Effector CD8-positive, alpha-beta T cell (primary cell): ENCODE measurements around the gene PPP6R3.

Experiments
- DNase-seq: peaks from one replicate; lab custom pipeline; 2025; lab: John Stamatoyannopoulos, UW
- total RNA-seq, 4 experiments: gene quantifications; one replicate each; lab custom pipeline; 2026; lab: John Stamatoyannopoulos, UW

PPP6R3 gene, protein sequence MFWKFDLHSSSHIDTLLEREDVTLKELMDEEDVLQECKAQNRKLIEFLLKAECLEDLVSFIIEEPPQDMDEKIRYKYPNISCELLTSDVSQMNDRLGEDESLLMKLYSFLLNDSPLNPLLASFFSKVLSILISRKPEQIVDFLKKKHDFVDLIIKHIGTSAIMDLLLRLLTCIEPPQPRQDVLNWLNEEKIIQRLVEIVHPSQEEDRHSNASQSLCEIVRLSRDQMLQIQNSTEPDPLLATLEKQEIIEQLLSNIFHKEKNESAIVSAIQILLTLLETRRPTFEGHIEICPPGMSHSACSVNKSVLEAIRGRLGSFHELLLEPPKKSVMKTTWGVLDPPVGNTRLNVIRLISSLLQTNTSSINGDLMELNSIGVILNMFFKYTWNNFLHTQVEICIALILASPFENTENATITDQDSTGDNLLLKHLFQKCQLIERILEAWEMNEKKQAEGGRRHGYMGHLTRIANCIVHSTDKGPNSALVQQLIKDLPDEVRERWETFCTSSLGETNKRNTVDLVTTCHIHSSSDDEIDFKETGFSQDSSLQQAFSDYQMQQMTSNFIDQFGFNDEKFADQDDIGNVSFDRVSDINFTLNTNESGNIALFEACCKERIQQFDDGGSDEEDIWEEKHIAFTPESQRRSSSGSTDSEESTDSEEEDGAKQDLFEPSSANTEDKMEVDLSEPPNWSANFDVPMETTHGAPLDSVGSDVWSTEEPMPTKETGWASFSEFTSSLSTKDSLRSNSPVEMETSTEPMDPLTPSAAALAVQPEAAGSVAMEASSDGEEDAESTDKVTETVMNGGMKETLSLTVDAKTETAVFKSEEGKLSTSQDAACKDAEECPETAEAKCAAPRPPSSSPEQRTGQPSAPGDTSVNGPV
- total RNA-seq = 268 to 327 (median 290) reads per million in 4 experiments

DNA sequence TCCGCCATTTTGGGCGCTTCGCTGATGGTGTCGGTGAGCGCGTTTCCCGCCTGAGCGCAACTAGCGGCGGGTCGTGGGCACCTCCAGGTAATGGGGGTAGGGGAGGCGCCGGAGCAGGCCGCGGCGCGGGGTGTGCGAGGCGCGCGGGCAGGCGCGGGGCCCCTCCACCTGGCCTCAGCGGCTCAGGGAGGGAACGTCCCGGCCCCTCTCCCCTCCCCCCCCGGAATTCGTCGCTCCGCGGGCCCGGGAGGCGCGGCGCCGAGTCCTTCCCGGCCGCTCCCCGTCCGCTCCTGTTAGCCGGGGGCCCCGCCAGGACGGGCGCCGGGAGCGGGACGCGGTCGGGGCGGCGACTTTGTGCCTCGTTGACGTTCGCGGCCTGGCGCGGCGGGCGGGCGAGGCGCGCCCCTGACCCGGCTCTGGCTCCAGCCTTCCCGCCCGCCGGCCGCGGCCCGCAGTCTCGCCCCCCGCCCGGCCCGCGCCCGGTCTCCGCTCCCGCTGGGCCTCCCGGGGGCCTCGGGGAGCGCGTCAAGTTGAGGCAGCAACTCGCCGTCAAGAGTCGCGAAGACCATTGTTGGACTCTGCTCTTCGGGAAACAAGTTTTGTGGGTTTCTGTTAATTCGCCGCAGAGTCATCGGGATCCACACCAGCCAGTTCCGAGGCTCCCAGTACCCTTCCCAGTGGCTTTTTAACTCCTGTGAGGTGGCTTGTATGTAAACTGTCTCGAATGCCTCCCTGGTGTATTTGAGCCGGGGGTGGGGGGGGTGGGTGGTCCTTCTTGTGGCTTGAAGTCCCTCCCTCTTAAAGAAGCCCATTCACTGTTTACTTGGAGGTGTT is at the start of gene PPP6R3:
TSS of gene PPP6R3 (plus strand) at position 12 of the 834 bp plus-strand sequence. CDS start 76,913 bp downstream, outside the sequence.
- no peak for DNase-seq

DNA sequence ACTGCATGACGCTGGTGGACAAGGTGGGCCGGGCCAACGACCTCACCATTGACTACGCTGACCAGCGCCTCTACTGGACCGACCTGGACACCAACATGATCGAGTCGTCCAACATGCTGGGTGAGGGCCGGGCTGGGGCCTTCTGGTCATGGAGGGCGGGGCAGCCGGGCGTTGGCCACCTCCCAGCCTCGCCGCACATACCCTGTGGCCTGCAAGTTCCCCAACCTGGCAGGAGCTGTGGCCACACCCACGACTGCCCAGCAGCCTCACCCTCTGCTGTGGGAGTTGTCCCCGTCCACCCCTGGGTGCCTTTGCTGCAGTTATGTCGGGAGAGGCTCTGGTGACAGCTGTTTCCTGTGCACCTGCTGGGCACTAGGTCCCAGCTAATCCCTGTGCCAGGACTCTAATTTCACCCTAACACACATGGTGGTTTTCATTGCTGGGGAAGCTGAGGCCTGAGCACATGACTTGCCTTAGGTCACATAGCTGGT is 49.0 kb upstream of the PPP6R3 start:
- DNase-seq = no peak

DNA sequence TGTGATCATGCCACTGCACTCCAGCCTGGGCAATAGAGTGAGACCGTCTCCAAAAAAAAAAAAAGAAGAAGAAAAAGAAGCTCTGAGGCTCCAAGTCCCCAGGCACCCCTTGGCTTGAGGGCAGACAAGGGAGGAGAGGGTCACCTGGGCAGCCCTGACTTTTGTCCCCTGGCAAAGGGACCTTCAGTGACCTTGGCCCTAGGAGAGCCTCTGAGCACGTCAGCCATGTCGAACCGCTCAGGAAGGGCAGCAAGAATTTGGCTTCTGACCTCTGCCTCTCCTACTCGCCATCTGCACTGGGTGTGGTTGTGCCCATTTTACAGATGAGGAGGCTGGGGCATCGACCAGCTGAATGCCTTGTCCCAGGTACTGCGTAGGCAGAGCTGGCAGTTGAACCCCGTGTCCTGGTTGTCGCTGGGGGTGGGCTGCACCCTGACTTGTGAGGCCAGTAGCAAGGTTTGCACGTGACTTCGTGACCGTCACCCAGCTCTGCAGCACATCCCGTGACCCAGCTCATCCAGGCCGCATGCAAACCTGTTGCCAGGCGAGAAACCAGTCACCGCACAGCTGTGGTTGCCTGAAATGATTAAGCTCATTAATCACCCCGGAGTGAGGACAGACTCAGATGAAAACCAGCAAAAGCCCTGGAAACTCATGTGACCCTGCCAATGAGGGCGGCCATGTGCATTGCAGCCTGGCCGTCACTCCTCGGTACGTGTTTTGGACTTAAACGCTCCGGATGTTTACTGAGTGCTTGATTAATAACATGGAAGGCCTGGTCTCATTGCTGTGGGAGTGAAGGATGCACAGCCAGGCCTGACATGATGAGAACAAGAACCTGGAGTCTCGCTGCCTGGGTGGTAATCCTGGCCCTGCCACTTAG is 47.7 kb upstream of the PPP6R3 start:
- DNase-seq = no peak

DNA sequence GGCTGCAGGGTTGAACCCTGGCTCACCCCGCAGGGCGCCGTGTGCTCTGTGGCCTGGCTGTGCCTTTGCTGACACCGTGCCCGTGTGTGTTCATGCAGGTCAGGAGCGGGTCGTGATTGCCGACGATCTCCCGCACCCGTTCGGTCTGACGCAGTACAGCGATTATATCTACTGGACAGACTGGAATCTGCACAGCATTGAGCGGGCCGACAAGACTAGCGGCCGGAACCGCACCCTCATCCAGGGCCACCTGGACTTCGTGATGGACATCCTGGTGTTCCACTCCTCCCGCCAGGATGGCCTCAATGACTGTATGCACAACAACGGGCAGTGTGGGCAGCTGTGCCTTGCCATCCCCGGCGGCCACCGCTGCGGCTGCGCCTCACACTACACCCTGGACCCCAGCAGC is 47.0 kb upstream of the PPP6R3 start:
- no peak for DNase-seq

DNA sequence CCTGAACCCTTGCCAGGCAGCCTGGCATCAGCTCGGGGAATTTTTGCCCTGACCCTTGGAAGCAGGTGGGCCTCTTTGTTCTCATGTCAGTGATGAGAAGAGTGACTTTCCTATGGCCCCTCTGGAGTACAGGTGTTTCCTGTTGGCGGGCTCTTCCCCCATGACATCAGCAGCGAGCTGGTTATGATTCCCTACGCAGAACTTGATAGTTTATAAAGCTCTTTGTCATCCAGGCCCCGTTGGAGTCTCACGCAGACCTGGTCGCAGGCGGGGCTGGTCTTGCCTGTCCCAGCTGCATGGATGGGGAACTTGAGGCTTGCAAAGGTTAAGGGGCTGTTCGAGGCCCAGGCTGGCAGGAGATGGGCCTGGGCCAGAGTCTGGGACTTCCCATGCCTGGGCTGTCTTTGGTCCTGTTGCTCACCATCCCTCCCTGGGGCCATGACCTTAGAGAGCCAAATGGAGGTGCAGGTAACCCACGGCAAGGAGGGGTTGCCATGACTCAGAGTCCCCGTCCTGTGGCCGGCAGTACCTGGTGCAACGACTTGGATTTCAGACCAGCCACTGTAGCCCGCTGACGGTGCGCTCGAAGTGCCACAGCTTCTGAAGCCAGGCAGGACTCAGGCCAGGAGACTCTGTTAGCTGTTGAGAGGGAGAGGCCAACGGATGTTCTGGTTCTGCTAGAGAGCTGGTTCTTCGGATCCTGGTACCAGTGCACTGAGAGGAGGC is 45.9 kb upstream of the PPP6R3 start:
- DNase-seq = no peak

DNA sequence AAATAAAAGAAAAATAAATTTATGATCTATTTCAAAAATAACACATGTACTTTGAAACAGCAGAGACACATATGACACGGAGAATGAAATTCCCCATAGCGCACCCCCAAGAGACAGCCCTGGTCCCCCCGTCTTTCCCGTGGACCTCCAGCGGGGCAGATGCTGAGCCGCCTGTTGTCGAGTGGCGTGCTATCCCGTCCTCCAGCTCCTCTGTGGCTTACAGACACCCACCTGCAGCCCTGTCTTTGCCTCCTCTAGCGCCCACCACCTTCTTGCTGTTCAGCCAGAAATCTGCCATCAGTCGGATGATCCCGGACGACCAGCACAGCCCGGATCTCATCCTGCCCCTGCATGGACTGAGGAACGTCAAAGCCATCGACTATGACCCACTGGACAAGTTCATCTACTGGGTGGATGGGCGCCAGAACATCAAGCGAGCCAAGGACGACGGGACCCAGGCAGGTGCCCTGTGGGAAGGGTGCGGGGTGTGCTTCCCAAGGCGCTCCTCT is 44.4 kb upstream of the PPP6R3 start:
- no peak for DNase-seq

DNA sequence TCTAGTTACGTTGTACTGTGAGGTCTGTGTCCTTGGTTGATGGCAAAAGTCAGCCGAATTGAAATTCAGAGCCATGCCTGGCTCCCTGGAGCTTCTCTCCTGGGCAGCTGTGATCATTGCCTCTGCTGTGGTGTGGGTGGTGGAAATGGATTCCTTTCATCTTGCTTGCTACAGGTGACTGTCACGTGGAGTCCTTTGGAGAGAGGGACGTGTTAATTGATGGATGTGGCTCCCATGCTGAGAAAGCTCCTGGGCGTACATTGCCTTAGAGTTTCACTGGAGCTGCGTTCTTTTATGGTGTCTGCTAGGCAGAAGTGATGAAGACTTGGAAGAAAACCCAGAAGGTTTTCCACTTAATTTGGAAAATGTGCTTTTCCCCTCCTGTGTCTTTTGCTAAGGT is 41.9 kb upstream of the PPP6R3 start:
- no peak for DNase-seq

DNA sequence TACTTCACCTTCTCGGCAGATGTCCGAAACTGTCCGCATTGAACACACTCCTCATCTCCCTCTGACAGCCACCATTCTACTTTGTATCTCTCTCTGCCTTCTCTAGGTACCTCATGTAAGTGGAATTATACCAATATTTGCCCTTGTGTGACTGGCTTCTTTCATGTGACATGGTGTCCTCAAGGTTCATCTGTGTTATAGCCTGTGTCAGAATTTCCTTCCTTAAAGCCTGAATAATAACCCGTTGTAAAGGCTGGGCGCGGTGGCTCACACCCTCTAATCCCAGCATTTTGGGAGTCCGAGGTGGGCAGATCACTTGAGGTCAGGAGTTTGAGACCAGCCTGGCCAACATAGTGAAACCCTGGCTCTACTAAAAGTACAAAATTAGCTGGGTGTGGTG is 40.4 kb upstream of the PPP6R3 start:
- no peak for DNase-seq

DNA sequence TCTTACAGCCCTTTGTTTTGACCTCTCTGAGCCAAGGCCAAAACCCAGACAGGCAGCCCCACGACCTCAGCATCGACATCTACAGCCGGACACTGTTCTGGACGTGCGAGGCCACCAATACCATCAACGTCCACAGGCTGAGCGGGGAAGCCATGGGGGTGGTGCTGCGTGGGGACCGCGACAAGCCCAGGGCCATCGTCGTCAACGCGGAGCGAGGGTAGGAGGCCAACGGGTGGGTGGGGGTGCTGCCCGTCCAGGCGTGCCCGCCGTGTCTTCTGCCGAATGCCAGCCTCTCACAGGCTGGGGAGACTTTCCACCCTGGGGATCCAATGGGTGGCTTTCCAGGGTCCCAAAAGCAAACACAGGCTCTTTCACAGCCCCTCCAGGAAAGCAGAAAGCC is 37.1 kb upstream of the PPP6R3 start:
- DNase-seq = no peak

DNA sequence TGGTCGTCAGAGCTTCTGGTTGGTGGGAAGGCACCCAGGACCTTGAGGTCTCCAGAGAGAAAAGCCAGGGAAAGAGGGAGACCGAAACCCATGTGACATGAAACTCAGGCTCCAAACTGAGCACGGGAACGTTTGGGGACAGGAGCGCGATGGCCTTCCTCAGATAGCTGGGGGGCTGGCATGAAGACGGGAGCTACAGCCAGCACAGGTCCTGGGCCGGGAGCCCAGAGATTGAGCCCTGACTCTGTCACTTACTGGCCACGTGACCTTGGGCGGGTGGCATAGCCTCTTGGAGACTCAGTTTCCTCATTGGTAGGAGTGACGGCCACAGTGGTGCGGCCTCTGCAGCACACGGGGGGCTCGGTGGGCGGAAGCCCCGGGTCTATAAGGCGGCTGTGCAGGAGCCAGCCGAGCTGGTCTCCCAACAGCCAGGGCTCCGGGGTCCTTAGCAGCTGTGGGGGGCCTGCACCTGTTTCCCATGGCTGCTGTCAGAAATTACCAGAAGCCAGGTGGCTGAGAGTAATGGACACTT is 36.4 kb upstream of the PPP6R3 start:
- DNase-seq = no peak

DNA sequence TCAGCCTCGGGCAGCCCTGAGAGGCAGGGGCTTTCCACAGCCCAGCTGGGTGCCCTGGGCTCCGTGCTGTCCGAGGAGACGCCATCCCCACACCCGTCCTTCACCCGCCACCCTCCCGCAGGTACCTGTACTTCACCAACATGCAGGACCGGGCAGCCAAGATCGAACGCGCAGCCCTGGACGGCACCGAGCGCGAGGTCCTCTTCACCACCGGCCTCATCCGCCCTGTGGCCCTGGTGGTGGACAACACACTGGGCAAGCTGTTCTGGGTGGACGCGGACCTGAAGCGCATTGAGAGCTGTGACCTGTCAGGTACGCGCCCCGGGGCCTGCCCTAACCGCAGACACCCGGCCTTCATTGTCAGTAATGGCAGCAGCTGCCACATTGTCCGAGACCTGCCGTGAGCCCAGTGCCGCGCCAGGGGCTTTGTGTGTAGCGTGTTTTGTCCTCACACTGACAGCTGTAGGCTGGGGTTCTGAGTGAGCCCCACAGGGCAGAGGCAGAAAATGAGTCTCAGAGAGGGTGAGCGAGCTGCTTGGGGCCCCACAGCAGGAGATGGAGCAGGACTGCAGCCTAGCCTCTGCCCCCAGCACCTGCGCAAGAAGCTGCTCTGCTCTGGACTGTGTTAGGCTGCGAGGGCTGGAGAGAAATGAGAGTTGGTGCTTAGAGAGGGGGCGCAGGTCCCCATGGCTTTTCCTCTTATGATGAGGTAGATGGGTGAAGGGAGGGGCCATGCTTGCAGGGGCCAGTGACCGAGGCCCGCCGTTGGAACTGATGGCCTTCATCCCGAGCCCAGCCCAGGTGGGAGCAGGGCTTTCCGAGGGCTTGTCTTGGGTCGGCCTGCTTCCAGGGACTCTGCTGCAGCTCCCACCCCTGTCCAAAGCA is 35.3 kb upstream of the PPP6R3 start:
- no peak for DNase-seq

DNA sequence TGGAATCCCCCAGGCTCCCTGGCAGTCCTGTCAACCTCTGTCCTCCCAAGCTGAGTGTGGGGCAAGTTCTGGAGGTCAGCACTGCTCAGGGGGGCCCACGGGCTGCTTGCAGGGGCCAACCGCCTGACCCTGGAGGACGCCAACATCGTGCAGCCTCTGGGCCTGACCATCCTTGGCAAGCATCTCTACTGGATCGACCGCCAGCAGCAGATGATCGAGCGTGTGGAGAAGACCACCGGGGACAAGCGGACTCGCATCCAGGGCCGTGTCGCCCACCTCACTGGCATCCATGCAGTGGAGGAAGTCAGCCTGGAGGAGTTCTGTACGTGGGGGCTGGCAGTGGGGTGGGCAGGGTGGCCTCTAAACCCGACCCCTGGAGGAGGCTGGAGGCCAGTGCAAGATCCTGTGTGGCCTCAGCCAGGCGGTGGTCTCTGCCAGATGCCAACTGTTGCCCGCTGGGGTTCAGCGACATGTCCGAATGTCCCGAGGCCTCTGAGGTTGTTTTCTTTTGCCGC is 34.6 kb upstream of the PPP6R3 start:
- no peak for DNase-seq

DNA sequence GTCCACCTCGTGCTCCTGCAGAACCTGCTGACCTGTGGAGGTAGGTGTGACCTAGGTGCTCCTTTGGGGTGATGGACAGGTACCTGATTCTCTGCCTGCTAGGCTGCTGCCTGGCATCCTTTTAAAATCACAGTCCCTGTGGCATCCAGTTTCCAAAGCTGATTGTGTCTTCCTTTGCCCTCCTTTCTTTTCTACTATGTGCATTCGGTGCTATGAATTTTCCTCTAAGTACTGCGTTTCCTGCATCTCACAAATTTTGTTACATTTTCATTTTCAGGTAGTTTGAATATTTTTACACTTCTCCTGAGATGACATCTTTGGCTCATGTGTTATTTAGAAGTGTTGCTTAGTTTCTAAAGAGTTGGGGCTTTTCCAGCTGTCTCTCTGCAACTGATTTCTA is 30.9 kb upstream of the PPP6R3 start:
- DNase-seq = no peak

DNA sequence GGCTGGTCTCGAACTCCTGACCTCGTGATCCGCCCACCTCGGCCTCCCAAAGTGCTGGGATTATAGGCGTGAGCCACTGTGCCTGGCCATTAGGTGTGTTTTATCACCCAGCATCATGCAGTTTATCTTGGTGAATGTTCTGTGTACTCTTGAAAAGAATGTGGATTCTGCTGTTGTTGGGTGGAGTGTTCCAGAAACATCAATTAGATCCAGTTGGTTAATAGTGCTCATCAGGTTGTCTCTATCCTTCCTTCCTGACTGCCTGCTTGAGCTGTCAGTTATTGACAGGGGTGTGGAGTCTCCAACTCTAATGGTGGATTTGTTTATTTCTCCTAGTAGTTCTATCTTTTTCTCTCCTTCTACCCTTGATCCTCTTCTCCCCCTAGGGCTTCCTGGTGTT is 30.2 kb upstream of the PPP6R3 start:
- DNase-seq = no peak

DNA sequence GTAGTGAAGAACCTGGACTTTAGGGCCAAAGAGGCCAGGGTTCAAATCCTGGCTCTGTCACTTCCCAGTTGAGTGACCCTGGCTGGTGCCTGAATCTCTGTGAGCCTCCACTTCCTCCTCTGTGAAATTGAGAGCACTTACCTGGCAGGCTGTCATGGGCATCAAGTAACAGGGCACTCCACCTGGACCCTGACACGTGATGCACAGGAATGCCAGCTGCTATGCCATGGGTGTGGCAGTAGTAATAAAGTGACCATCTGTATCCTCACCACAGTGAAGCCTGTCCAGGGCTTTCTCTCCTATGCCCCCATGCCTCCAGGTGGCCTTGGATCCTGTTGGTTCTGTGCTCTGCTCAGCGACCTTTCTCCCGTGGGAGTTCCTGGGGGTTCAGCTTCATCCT is 29.8 kb upstream of the PPP6R3 start:
- DNase-seq = no peak

DNA sequence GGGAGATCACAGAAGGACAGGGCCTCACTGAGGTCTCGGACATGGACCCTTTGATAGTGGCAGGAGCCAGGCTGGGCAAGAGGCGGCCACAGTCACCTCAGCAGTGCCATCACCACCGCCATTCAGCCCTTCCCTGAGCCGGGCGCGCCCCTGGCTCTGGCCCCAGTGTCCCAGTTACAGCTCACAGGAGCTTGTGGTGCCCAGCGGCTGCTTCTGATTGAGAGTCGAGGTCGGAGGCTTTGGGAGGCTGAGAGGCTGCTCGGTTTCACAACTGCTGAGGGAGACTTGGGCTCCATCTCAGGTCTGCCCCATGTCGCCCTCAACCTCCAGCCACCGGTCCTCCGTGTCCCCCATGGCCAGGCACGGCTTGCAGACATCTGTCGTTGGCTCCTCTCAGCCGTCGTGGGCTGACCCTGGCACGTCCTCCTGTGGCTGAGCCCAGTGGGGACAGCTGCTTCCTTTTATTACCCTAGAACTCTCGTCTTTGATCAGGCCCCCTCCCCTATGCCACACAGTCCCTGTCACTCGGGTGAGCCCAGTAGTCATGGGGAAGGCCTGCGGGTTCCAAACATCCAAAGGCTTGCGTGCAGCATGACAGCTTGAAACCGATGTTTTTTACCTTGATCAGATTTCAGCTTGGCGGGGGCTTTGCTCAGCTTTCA is 28.4 kb upstream of the PPP6R3 start:
- DNase-seq = no peak

DNA sequence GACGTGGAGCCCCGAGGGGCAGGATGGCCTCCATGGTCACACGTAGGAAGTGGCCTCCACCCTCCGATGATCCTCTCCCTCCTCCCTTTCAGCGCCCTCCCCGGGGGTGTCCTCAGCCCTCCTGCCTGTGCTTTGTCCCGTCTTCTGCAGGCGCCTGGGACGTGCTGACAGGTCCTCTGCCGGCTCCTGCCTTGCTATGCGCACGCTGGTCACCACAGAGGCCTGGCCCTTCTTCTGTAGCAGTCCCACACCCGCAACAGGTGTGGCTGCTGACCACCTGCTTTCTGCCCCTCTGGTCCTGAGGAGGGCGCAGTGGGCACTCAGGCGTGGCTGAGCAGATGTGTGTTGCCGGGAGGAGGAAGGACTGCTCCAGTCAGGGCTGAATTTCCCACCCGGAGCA is 27.7 kb upstream of the PPP6R3 start:
- DNase-seq = no peak

DNA sequence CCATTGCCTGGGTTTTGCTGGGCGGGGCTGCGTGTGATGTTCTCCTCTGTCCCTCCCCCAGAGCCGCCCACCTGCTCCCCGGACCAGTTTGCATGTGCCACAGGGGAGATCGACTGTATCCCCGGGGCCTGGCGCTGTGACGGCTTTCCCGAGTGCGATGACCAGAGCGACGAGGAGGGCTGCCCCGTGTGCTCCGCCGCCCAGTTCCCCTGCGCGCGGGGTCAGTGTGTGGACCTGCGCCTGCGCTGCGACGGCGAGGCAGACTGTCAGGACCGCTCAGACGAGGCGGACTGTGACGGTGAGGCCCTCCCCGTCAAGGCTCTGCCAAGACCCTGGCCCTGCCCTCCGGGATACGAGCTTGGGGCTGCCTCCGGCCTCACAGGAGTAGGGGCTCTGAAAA is 27.0 kb upstream of the PPP6R3 start:
- no peak for DNase-seq
